H9 (cell line): ENCODE measurements around the gene NOD1. TPM values are rescaled to one million over a fixed set of nuclear protein-coding genes. Genes with fewer than 3 reads are reported as not detected.

Source experiments
- DNase-seq: peaks from one replicate; pipeline ENCODE4 v3.0.0-alpha.2; 2017
- H2AFZ ChIP-seq: one replicate; pipeline ENCODE4 v1.6.1; 2013; ENCODE audit warnings: mild to moderate bottlenecking, low read length, control low read depth, moderate library complexity
- H2AK5ac ChIP-seq: 2 replicates; pipeline ENCODE4 v1.6.1; 2013; ENCODE audit warnings: low read length, control low read depth, mixed read lengths; ENCODE audit not compliant: insufficient read length
- H2BK120ac ChIP-seq: one replicate; pipeline ENCODE4 v1.6.1; 2013; ENCODE audit warnings: low read depth, mild to moderate bottlenecking, low read length, control low read depth, inconsistent platforms; ENCODE audit not compliant: poor library complexity, severe bottlenecking
- H2BK12ac ChIP-seq: 2 replicates; pipeline ENCODE4 v1.6.1; 2013; ENCODE audit warnings: low read length, control low read depth, mixed read lengths, low read depth; ENCODE audit not compliant: insufficient read length
- H2BK15ac ChIP-seq: 2 replicates; pipeline ENCODE4 v1.6.1; 2013; ENCODE audit warnings: low read depth, low read length, control low read depth
- H2BK20ac ChIP-seq: one replicate; pipeline ENCODE4 v1.6.1; 2013; ENCODE audit warnings: low read depth, mild to moderate bottlenecking, low read length, control low read depth, inconsistent platforms; ENCODE audit not compliant: poor library complexity, severe bottlenecking
- H2BK5ac ChIP-seq: 2 replicates; pipeline ENCODE4 v1.6.1; 2013; ENCODE audit warnings: low read length, control low read depth, mixed read lengths; ENCODE audit not compliant: insufficient read length
- H3K14ac ChIP-seq: 2 replicates; pipeline ENCODE4 v1.6.1; 2013; ENCODE audit warnings: low read length, control low read depth; ENCODE audit not compliant: insufficient read depth
- H3K18ac ChIP-seq: 2 replicates; pipeline ENCODE4 v1.6.1; 2013; ENCODE audit warnings: low read depth, mild to moderate bottlenecking, mixed read lengths, low read length, control low read depth; ENCODE audit not compliant: insufficient read length
- H3K23ac ChIP-seq: 2 replicates; pipeline ENCODE4 v1.6.1; 2013; ENCODE audit warnings: low read length, control low read depth, mixed read lengths, low read depth; ENCODE audit not compliant: insufficient read length
- H3K23me2 ChIP-seq: 2 replicates; pipeline ENCODE4 v1.6.1; 2013; ENCODE audit warnings: low read depth, mild to moderate bottlenecking, mixed read lengths, low read length, control low read depth; ENCODE audit not compliant: insufficient read length, poor library complexity, severe bottlenecking
- H3K27ac ChIP-seq: 2 replicates; pipeline ENCODE4 v1.5.1; 2013; ENCODE audit warnings: low read length, control low read depth, mixed read lengths, low read depth; ENCODE audit not compliant: insufficient read length
- H3K27me3 ChIP-seq: 2 replicates; pipeline ENCODE4 v1.6.1; 2013; ENCODE audit warnings: low read length, control low read depth, inconsistent platforms; ENCODE audit not compliant: insufficient read depth
- H3K4ac ChIP-seq: 2 replicates; pipeline ENCODE4 v1.6.1; 2013; ENCODE audit warnings: low read depth, mild to moderate bottlenecking, control low read depth, inconsistent platforms, low read length, moderate library complexity
- H3K4me1 ChIP-seq: 2 replicates; pipeline ENCODE4 v1.6.1; 2013; ENCODE audit warnings: low read length, control low read depth, inconsistent platforms; ENCODE audit not compliant: insufficient read depth
- H3K4me2 ChIP-seq: 2 replicates; pipeline ENCODE4 v1.6.1; 2013; ENCODE audit warnings: low read length, control low read depth, mixed read lengths; ENCODE audit not compliant: insufficient read length, insufficient read depth
- H3K56ac ChIP-seq: 2 replicates; pipeline ENCODE4 v1.6.1; 2013; ENCODE audit warnings: low read depth, mild to moderate bottlenecking, mixed read lengths, low read length, control low read depth; ENCODE audit not compliant: insufficient read length
- H3K79me1 ChIP-seq: 2 replicates; pipeline ENCODE4 v1.6.1; 2013; ENCODE audit warnings: low read depth, mild to moderate bottlenecking, moderate library complexity, low read length, control low read depth, inconsistent platforms; ENCODE audit not compliant: insufficient read depth, poor library complexity, severe bottlenecking
- H3K79me2 ChIP-seq: 2 replicates; pipeline ENCODE4 v1.6.1; 2013; ENCODE audit warnings: low read length, control low read depth, inconsistent platforms; ENCODE audit not compliant: insufficient read depth
- H3K9ac ChIP-seq: 2 replicates; pipeline ENCODE4 v1.6.1; 2013; ENCODE audit warnings: low read length, control low read depth, mixed read lengths; ENCODE audit not compliant: insufficient read length; ENCODE audit errors: extremely low read depth
- H3K9me3 ChIP-seq: one replicate; pipeline ENCODE4 v1.6.1; 2013; ENCODE audit warnings: low read depth, low read length, inconsistent platforms; ENCODE audit not compliant: control insufficient read depth
- H3T11ph ChIP-seq: one replicate; pipeline ENCODE4 v1.6.1; 2013; ENCODE audit warnings: mild to moderate bottlenecking, low read length, control low read depth, inconsistent platforms
- H4K20me1 ChIP-seq: one replicate; pipeline ENCODE4 v1.6.1; 2013; ENCODE audit not compliant: control insufficient read depth, insufficient read length, insufficient read depth
- H4K5ac ChIP-seq: 2 replicates; pipeline ENCODE4 v1.6.1; 2013; ENCODE audit warnings: low read depth, mild to moderate bottlenecking, mixed read lengths, low read length, control low read depth; ENCODE audit not compliant: insufficient read length
- H4K8ac ChIP-seq: replicated peaks from 2 replicates; pipeline ENCODE4 v1.6.1; 2013; ENCODE audit warnings: low read length, control low read depth, mixed read lengths, low read depth; ENCODE audit not compliant: insufficient read length
- H4K91ac ChIP-seq: 2 replicates; pipeline ENCODE4 v1.6.1; 2013; ENCODE audit warnings: low read depth, mild to moderate bottlenecking, moderate library complexity, mixed read lengths, low read length, control low read depth; ENCODE audit not compliant: insufficient read length
- H3K27ac Mint-ChIP-seq, 3 experiments: 2 replicates in 2 of 3; 3 replicates in 1 of 3; pipeline ENCODE4 v1.8.0; 2020 to 2021; ENCODE audit warnings: mixed read lengths in 3 of 3, mild to moderate bottlenecking in 1 of 3, moderate library complexity in 1 of 3
- H3K27me3 Mint-ChIP-seq: 2 replicates; pipeline ENCODE4 v1.8.0; 2021; ENCODE audit warnings: low read depth, mild to moderate bottlenecking, moderate library complexity, mixed read lengths
- H3K36me3 Mint-ChIP-seq, 3 experiments: 2 replicates in 2 of 3; 3 replicates in 1 of 3; pipeline ENCODE4 v1.8.0; 2020 to 2021; ENCODE audit warnings: low read depth in 3 of 3, mixed read lengths in 3 of 3; ENCODE audit not compliant: insufficient read depth in 1 of 3
- H3K4me1 Mint-ChIP-seq, 2 experiments: 2 replicates each; pipeline ENCODE4 v1.8.0; 2020; ENCODE audit warnings: mixed read lengths in 2 of 2
- H3K4me3 Mint-ChIP-seq, 2 experiments: 2 replicates in 1 of 2; 3 replicates in 1 of 2; pipeline ENCODE4 v1.8.0; 2020 to 2021; ENCODE audit warnings: mild to moderate bottlenecking in 2 of 2, mixed read lengths in 2 of 2, moderate library complexity in 1 of 2
- H3K9me3 Mint-ChIP-seq, 2 experiments: 2 replicates in 1 of 2; 3 replicates in 1 of 2; pipeline ENCODE4 v1.8.0; 2020; ENCODE audit warnings: mild to moderate bottlenecking in 2 of 2, mixed read lengths in 2 of 2, moderate library complexity in 1 of 2
- WGBS: extraction: QIAGEN DNeasy Blood & Tissue Kit; methylation state at CpG from one replicate; pipeline ENCODE4 v1.1.7; 2013; ENCODE audit warnings: missing lambda C conversion rate, low lambda C conversion rate, mixed read lengths; ENCODE audit not compliant: insufficient read length; ENCODE audit errors: extremely low coverage; 5-methylcytosine and 5-hydroxymethylcytosine counted together
- total RNA-seq: library from RNA; stranded (reverse); gene quantifications from 2 replicates; pipeline ENCODE4 v1.2.1, GENCODE V29; 2021
- TF ChIP-seq, protein P1 (sequence below): fragments of 200-600 bp; sonication (generic); conservative IDR thresholded peaks from 3 replicates; pipeline ENCODE4 v1.8.0; 2021; ENCODE audit warnings: antibody characterized with exemption, mild to moderate bottlenecking

Gene NOD1
- total RNA-seq, 1 experiment from 2014 or later, result 5.3 TPM

DNA sequence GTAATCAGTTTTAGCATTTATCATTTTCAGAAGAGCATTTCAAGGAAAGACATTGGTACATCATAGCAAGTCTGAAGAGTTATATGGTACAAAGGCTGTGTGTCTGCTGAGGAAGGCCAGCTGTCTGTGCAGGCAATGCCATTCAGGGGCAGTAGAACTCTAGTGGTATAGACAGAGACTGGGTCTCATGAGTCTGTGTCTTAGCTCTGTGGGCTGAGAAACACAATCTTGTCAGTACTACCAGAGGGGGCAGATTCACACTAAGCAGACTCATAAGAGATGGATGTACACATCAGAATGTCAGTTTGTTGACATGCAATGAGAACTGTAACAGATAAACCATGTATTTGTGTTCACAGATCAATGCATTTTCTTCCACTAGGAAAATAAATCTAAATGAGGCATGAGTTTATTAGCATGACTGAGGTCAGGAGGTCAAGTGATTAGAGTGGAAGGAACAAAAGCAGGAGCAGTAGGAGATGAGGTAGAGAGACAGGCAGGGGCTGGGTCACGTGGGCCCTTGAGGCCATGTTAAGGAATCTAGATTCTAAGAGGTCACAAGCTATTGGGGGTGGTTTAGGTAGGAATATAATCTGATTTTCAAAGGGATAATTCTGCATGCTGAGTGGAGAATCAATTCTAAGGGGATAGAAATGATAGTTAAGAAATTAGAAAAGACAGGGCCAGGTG, 33.5 kb upstream of the NOD1 start:
- H4K5ac ChIP-seq, result no peak overlapping the region
- no peaks in the 10 kb centered on the region for H4K20me1 ChIP-seq
- no CpG with 5 or more reads among the region's 1 CpG for WGBS
- H3T11ph ChIP-seq, result no peak overlapping the region
- no peaks in the 10 kb centered on the region for H3K4me1 ChIP-seq
- peaks cover 6 to 7% of the 10 kb centered on the region in 2 experiments; a peak in 3 of 4 replicates for H3K4me1 Mint-ChIP-seq
- no peak overlapping the region for H2BK120ac ChIP-seq
- H3K23ac ChIP-seq, result no peak overlapping the region
- peaks cover 8% of the 10 kb centered on the region for H3K27me3 Mint-ChIP-seq
- no peak overlapping the region for H3K18ac ChIP-seq
- no peak overlapping the region for H2AFZ ChIP-seq
- TF ChIP-seq, protein P1, sequence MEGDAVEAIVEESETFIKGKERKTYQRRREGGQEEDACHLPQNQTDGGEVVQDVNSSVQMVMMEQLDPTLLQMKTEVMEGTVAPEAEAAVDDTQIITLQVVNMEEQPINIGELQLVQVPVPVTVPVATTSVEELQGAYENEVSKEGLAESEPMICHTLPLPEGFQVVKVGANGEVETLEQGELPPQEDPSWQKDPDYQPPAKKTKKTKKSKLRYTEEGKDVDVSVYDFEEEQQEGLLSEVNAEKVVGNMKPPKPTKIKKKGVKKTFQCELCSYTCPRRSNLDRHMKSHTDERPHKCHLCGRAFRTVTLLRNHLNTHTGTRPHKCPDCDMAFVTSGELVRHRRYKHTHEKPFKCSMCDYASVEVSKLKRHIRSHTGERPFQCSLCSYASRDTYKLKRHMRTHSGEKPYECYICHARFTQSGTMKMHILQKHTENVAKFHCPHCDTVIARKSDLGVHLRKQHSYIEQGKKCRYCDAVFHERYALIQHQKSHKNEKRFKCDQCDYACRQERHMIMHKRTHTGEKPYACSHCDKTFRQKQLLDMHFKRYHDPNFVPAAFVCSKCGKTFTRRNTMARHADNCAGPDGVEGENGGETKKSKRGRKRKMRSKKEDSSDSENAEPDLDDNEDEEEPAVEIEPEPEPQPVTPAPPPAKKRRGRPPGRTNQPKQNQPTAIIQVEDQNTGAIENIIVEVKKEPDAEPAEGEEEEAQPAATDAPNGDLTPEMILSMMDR, result no peak
- no peak overlapping the region for H3K14ac ChIP-seq
- no peak overlapping the region for H3K27ac Mint-ChIP-seq
- H3K27me3 ChIP-seq, result no peaks in the 10 kb centered on the region
- no peak overlapping the region for H4K8ac ChIP-seq
- H3K79me1 ChIP-seq, result no peaks in the 10 kb centered on the region
- no peak overlapping the region for H3K9ac ChIP-seq
- H2BK20ac ChIP-seq, result no peak overlapping the region
- no peak overlapping the region for H2AK5ac ChIP-seq
- no peak overlapping the region for H3K4ac ChIP-seq
- no peak overlapping the region for H2BK5ac ChIP-seq
- H3K9me3 ChIP-seq, result no peaks in the 10 kb centered on the region
- H4K91ac ChIP-seq, result no peak overlapping the region
- no peak overlapping the region for H2BK15ac ChIP-seq
- no peaks in the 10 kb centered on the region for H3K79me2 ChIP-seq
- H3K36me3 Mint-ChIP-seq, result peaks cover 0 to 5% (median 5%) of the 10 kb centered on the region in 3 experiments; a peak in 5 of 7 replicates
- no peak overlapping the region for H3K56ac ChIP-seq
- H3K4me2 ChIP-seq, result no peak overlapping the region
- no peak overlapping the region for H3K4me3 Mint-ChIP-seq
- peaks cover 8 to 15% of the 10 kb centered on the region in 2 experiments for H3K9me3 Mint-ChIP-seq
- H3K23me2 ChIP-seq, result no peaks in the 10 kb centered on the region
- no peak overlapping the region for H2BK12ac ChIP-seq
- H3K27ac ChIP-seq, result no peak overlapping the region
- DNase-seq, result no peak
